AG09309 (cell line): Measurements from ENCODE around the gene ACYP2.
A peak's percentile ranks its signal among the peaks of the same experiment; 100 is the strongest.

Source experiments
- DNase-seq: peaks from one replicate; pipeline ENCODE4 v3.0.0-alpha.2; 2010; ENCODE audit warnings: low read depth
- H3K4me3 ChIP-seq: 2 replicates; pipeline ENCODE4 v1.5.1; 2011; ENCODE audit warnings: mild to moderate bottlenecking, low read depth, low read length, moderate library complexity; ENCODE audit not compliant: control insufficient read depth
- CTCF ChIP-seq: IDR thresholded peaks from 2 replicates; pipeline ENCODE4 v1.5.1; 2011; ENCODE audit warnings: mild to moderate bottlenecking, low read depth, low read length, inconsistent platforms; ENCODE audit not compliant: insufficient read depth, control insufficient read depth; ENCODE audit errors: missing control alignments

ACYP2 gene

GRCh38 chr2:54209379-54209778, 94.0 kb downstream of the ACYP2 start:
- H3K4me3 ChIP-seq: no peak overlapping the region
- no peak for DNase-seq
- TF ChIP-seq CTCF: no peak

GRCh38 chr2:54212456-54212855, 97.0 kb downstream of the ACYP2 start:
- no peak overlapping the region for H3K4me3 ChIP-seq
- no peak for TF ChIP-seq CTCF
- peak; percentile 83 for DNase-seq

- DNase-seq: no peak
- no peak for TF ChIP-seq CTCF
- H3K4me3 ChIP-seq: no peak overlapping the region
Observed at GRCh38 chr2:54213082-54213481, 97.7 kb downstream of the ACYP2 start.

GRCh38 chr2:54224997-54225396, 109.6 kb downstream of the ACYP2 start:
- TF ChIP-seq CTCF: no peak
- H3K4me3 ChIP-seq: no peak overlapping the region
- no peak for DNase-seq

GRCh38 chr2:54226260-54226659, 110.8 kb downstream of the ACYP2 start:
- no peak for TF ChIP-seq CTCF
- DNase-seq: no peak
- no peak overlapping the region for H3K4me3 ChIP-seq

- H3K4me3 ChIP-seq: no peak overlapping the region
- DNase-seq: no peak
- TF ChIP-seq CTCF: no peak
Observed at GRCh38 chr2:54227798-54228197, 112.4 kb downstream of the ACYP2 start.

GRCh38 chr2:54228945-54229344, 113.5 kb downstream of the ACYP2 start:
- no peak for DNase-seq
- H3K4me3 ChIP-seq: no peak overlapping the region
- TF ChIP-seq CTCF: no peak
